HepG2 (cell line): ENCODE results near the gene ZNF284. TPM values are rescaled to one million over a fixed set of nuclear protein-coding genes. Genes with fewer than 3 reads are reported as not detected.

Source experiments
- ATF7-NPFF ChIP-seq: sonication (generic); formaldehyde crosslinking; IDR thresholded peaks from 2 replicates; pipeline ENCODE4 v1.8.1; 2023; ENCODE audit warnings: mild to moderate bottlenecking, low read depth, missing genetic modification reagents, moderate library complexity
- ELF4 ChIP-seq: sonication (generic); formaldehyde crosslinking; IDR thresholded peaks from 2 replicates; pipeline ENCODE4 v1.5.0; 2020; ENCODE audit warnings: missing genetic modification reagents, mild to moderate bottlenecking, moderate library complexity, borderline replicate concordance
- GTF2F1 ChIP-seq: fragments of 150-350 bp; IDR thresholded peaks from 2 replicates; pipeline ENCODE4 v1.6.1; 2014; ENCODE audit warnings: low read length
- HNF4G ChIP-seq, 2 experiments: sonication (generic) in 1 of 2; formaldehyde crosslinking in 1 of 2; IDR thresholded peaks; 2 replicates each; pipeline versions ENCODE4 v1.4.0 to v1.6.1; 2011 to 2020; ENCODE audit warnings: borderline replicate concordance in 2 of 2, low read depth in 2 of 2, mild to moderate bottlenecking in 2 of 2, low read length in 1 of 2, missing genetic modification reagents in 1 of 2, moderate library complexity in 1 of 2
- KDM5B ChIP-seq: sonication (generic); formaldehyde crosslinking; IDR thresholded peaks from 2 replicates; pipeline ENCODE4 v1.4.0; 2020; ENCODE audit warnings: missing genetic modification reagents, mild to moderate bottlenecking, borderline replicate concordance
- MTF2 ChIP-seq: sonication (generic); formaldehyde crosslinking; IDR thresholded peaks from 2 replicates; pipeline ENCODE4 v1.5.0; 2020; ENCODE audit warnings: missing genetic modification reagents, borderline replicate concordance
- NR2F6 ChIP-seq, 2 experiments: IDR thresholded peaks; 2 replicates each; pipeline ENCODE4 v1.6.1; 2016; ENCODE audit warnings: antibody characterized with exemption in 1 of 2, mild to moderate bottlenecking in 1 of 2
- NRL ChIP-seq: sonication (generic); formaldehyde crosslinking; IDR thresholded peaks from 2 replicates; pipeline ENCODE4 v1.5.0; 2020; ENCODE audit warnings: missing genetic modification reagents, mild to moderate bottlenecking, moderate library complexity, borderline replicate concordance
- PHF8 ChIP-seq: sonication (generic); formaldehyde crosslinking; IDR thresholded peaks from 2 replicates; pipeline ENCODE4 v1.5.0; 2020; ENCODE audit warnings: missing genetic modification reagents
- SNAI1 ChIP-seq: sonication (generic); formaldehyde crosslinking; IDR thresholded peaks from 2 replicates; pipeline ENCODE4 v1.5.0; 2020; ENCODE audit warnings: mild to moderate bottlenecking, missing genetic modification reagents, borderline replicate concordance
- SOX6 ChIP-seq, 2 experiments: fragments of 450-650 bp in 1 of 2; sonication (generic) in 1 of 2; formaldehyde crosslinking in 1 of 2; IDR thresholded peaks; 2 replicates each; pipeline versions ENCODE4 v1.4.0 to v1.6.1; 2017 to 2020; ENCODE audit warnings: antibody characterized with exemption in 1 of 2, mild to moderate bottlenecking in 1 of 2, missing genetic modification reagents in 1 of 2
- SUZ12 ChIP-seq: fragments of 150-350 bp; IDR thresholded peaks from 2 replicates; pipeline ENCODE4 v1.6.1; 2014; ENCODE audit warnings: low read depth, low read length
- TAF1 ChIP-seq: sonication (generic); formaldehyde crosslinking; IDR thresholded peaks from 2 replicates; pipeline ENCODE4 v1.4.0; 2020; ENCODE audit warnings: missing genetic modification reagents
- U2AF1 ChIP-seq: fragments of 200-400 bp; formaldehyde crosslinking; optimal IDR thresholded peaks from 2 replicates; pipeline ENCODE3; 2017; ENCODE audit warnings: mild to moderate bottlenecking, low read depth, low read length
- ZBTB1 ChIP-seq: sonication (generic); formaldehyde crosslinking; IDR thresholded peaks from 2 replicates; pipeline ENCODE4 v1.4.0; 2020; ENCODE audit warnings: missing genetic modification reagents, borderline replicate concordance
- ZBTB44 ChIP-seq: sonication (generic); formaldehyde crosslinking; IDR thresholded peaks from 2 replicates; pipeline ENCODE4 v1.4.0; 2020; ENCODE audit warnings: missing genetic modification reagents
- ZMYM3 ChIP-seq: sonication (generic); formaldehyde crosslinking; IDR thresholded peaks from 2 replicates; pipeline ENCODE4 v1.5.1; 2020; ENCODE audit warnings: mild to moderate bottlenecking, missing genetic modification reagents
- ZNF10 ChIP-seq: sonication (generic); formaldehyde crosslinking; IDR thresholded peaks from 2 replicates; pipeline ENCODE4 v1.4.0; 2020; ENCODE audit warnings: mild to moderate bottlenecking, low read depth, missing genetic modification reagents, borderline replicate concordance
- ZNF253 ChIP-seq: sonication (generic); formaldehyde crosslinking; IDR thresholded peaks from 2 replicates; pipeline ENCODE4 v1.8.0; 2022; ENCODE audit warnings: mild to moderate bottlenecking, missing genetic modification reagents, borderline replicate concordance
- ZNF510 ChIP-seq: sonication (generic); formaldehyde crosslinking; IDR thresholded peaks from 2 replicates; pipeline ENCODE4 v1.4.0; 2020; ENCODE audit warnings: low read depth, mild to moderate bottlenecking, missing genetic modification reagents
- ZNF598 ChIP-seq: sonication (generic); formaldehyde crosslinking; IDR thresholded peaks from 2 replicates; pipeline ENCODE4 v1.5.1; 2020; ENCODE audit warnings: mild to moderate bottlenecking, missing genetic modification reagents, borderline replicate concordance
- ZNF607 ChIP-seq: sonication (generic); formaldehyde crosslinking; IDR thresholded peaks from 2 replicates; pipeline ENCODE4 v1.5.1; 2020; ENCODE audit warnings: missing genetic modification reagents, mild to moderate bottlenecking, borderline replicate concordance
- ZNF772 ChIP-seq: sonication (generic); formaldehyde crosslinking; IDR thresholded peaks from 2 replicates; pipeline ENCODE4 v1.5.0; 2020; ENCODE audit warnings: mild to moderate bottlenecking, missing genetic modification reagents
- ZNF788 ChIP-seq: sonication (generic); formaldehyde crosslinking; IDR thresholded peaks from 2 replicates; pipeline ENCODE4 v1.5.0; 2020; ENCODE audit warnings: mild to moderate bottlenecking, missing genetic modification reagents, borderline replicate concordance
- ZSCAN29 ChIP-seq: sonication (generic); formaldehyde crosslinking; conservative IDR thresholded peaks from 2 replicates; pipeline ENCODE4 v1.4.0; 2020; ENCODE audit warnings: mild to moderate bottlenecking, missing genetic modification reagents
- polyA plus RNA-seq, 8 experiments: library from polyadenylated mRNA; depleted of rRNA in 3 of 8; stranded (reverse) in 7 of 8; unstranded in 1 of 8; fragments of >200 nt; fragmentation: Illumina TruSeq in 4 of 8; extraction: Trizol in 4 of 8; gene quantifications; 2 replicates each; pipeline versions ENCODE4 v1.2.1 to v1.2.3, GENCODE V29; 2011 to 2016; ENCODE audit warnings: low read depth in 4 of 8, missing spikeins in 1 of 8, mixed read lengths in 1 of 8; ENCODE audit not compliant: insufficient read depth in 1 of 8
- total RNA-seq, 5 experiments: library from RNA; depleted of rRNA; stranded (reverse); fragments of >200 nt; fragmentation: Illumina TruSeq; extraction: Trizol; gene quantifications; 2 replicates each; pipeline ENCODE4 v1.2.3, GENCODE V29; 2016; ENCODE audit warnings: low read depth in 1 of 5
- TF ChIP-seq, protein P1 (sequence below): sonication (generic); formaldehyde crosslinking; IDR thresholded peaks from 2 replicates; pipeline ENCODE4 v1.4.0; 2020; ENCODE audit warnings: missing genetic modification reagents, mild to moderate bottlenecking, borderline replicate concordance

ZNF284 gene
- total and polyA plus RNA-seq, 2 of the 13 experiments (the other 11 are each of a cell fraction or from before 2014, with no cell fraction given) = 1.2 to 2.3 TPM

DNA sequence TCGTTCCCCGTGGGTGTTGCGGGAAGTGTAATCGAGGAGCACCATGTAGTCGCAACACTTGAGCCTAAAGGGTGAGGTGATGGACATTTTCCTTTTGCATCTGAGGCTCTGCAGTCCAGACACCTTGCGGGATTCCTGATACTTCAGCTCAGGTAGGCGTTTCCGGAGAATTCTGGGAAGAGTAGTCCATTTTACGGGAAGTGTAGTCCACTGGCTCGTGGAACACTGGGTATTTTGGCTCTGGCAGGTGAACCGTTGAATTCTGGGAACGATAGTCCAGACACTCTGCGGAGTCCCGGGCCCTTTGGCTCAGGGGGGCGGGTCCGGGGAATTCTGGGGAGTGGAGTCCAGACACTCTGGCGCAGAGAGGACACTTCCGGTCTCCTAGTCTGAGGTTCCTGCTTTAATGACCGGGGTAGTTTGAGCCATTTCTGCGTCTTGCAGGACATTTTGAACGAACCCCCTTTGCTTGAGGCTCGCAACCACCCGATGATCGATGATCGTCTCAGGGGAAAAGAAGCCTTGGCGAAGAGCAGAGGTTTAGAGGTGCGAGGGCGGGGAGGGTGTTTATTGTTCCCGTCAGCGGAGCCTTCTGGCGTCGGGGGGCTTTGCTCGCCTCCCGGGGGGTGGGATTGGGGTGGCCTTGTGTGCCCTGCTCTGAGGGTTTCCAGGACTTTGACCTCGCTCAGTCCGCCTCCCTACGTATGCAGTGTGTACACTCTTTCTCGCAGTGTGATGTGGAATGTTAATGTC is 20.1 kb upstream of the ZNF284 start, which contains the start of gene ZNF223 (continued):
- no peak for TF ChIP-seq ZBTB44
- TF ChIP-seq ZNF788 (CRISPR knock-in tag) = no peak
- TF ChIP-seq, protein P1, sequence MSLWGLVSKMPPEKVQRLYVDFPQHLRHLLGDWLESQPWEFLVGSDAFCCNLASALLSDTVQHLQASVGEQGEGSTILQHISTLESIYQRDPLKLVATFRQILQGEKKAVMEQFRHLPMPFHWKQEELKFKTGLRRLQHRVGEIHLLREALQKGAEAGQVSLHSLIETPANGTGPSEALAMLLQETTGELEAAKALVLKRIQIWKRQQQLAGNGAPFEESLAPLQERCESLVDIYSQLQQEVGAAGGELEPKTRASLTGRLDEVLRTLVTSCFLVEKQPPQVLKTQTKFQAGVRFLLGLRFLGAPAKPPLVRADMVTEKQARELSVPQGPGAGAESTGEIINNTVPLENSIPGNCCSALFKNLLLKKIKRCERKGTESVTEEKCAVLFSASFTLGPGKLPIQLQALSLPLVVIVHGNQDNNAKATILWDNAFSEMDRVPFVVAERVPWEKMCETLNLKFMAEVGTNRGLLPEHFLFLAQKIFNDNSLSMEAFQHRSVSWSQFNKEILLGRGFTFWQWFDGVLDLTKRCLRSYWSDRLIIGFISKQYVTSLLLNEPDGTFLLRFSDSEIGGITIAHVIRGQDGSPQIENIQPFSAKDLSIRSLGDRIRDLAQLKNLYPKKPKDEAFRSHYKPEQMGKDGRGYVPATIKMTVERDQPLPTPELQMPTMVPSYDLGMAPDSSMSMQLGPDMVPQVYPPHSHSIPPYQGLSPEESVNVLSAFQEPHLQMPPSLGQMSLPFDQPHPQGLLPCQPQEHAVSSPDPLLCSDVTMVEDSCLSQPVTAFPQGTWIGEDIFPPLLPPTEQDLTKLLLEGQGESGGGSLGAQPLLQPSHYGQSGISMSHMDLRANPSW (CRISPR knock-in tag) = no peak
- no peak for TF ChIP-seq ZNF772
- no peak for TF ChIP-seq GTF2F1
- TF ChIP-seq ZNF253 (CRISPR knock-in tag) = no peak
- no peak for TF ChIP-seq MTF2 (CRISPR knock-in tag)
- TF ChIP-seq ZNF10 (CRISPR knock-in tag) = no peak
- 0 out of 2 replicates have a peak, but pooled peaks have one; percentile 9 for TF ChIP-seq NR2F6 (IDR thresholded peaks at IDR 0.05)
- TF ChIP-seq NR2F6 (CRISPR knock-in tag; IDR thresholded peaks at IDR 0.05) = no peak
- peak; percentile 79 for TF ChIP-seq PHF8 (CRISPR knock-in tag)
- no peak; the same call in none of the 2 replicates for TF ChIP-seq HNF4G (IDR thresholded peaks at IDR 0.05; ENCODE audit: borderline replicate concordance, low read depth, low read length)
- TF ChIP-seq HNF4G (CRISPR knock-in tag; IDR thresholded peaks at IDR 0.05; ENCODE audit: borderline replicate concordance, low read depth) = peak; percentile 67
- TF ChIP-seq SNAI1 (CRISPR knock-in tag) = no peak
- no peak for TF ChIP-seq ZMYM3
- TF ChIP-seq ZSCAN29 = peak; percentile 77; the same call in 1 of the 2 replicates
- no peak for TF ChIP-seq ZBTB1
- no peak; the same call in 1 of the 2 replicates for TF ChIP-seq KDM5B (CRISPR knock-in tag)
- 0 out of 2 replicates have a peak, but pooled peaks have one; percentile 52 for TF ChIP-seq ZNF510 (CRISPR knock-in tag)
- TF ChIP-seq ATF7-NPFF = no peak
- TF ChIP-seq SUZ12 = peak; percentile 76
- no peak for TF ChIP-seq U2AF1
- no peak for TF ChIP-seq ZNF598 (CRISPR knock-in tag)
- TF ChIP-seq ELF4 (CRISPR knock-in tag) = peak; percentile 82; the same call in 1 of the 2 replicates
- peak; percentile 51 for TF ChIP-seq TAF1 (CRISPR knock-in tag)
- no peak for TF ChIP-seq SOX6 (IDR thresholded peaks at IDR 0.05)
- TF ChIP-seq SOX6 (CRISPR knock-in tag; IDR thresholded peaks at IDR 0.05) = peak; percentile 40
- no peak for TF ChIP-seq NRL (CRISPR knock-in tag)
- no peak for TF ChIP-seq ZNF607
